NT2/D1 (cell line): Measurements from ENCODE around the gene ZFPL1.

Experiments used
- YY1 ChIP-seq: IDR thresholded peaks from 2 replicates; pipeline ENCODE4 v1.6.1; 2011; ENCODE audit not compliant: insufficient read length, insufficient read depth
- ZNF274 ChIP-seq: IDR thresholded peaks from 2 replicates; pipeline ENCODE4 v1.6.1; 2011; ENCODE audit warnings: mild to moderate bottlenecking, low read depth, low read length

- TF ChIP-seq ZNF274, result no peak
- TF ChIP-seq YY1, result no peak
Observed at GRCh38 chr11:65109231-65110198, 25.5 kb downstream of the ZFPL1 start.
